ENCODE data around the gene SMTN.

Gene SMTN

GRCh38 chr22:31085493-31085824 lies 4.3 kb downstream of the SMTN start:
- Histone ChIP-seq H3K9me2 (ENCODE audit: low read depth, low read length) (no peaks in the 10 kb centered on the region), H3K79me2 (ENCODE audit: insufficient read depth, low read length) (no peaks in the 10 kb centered on the region), H3K4me2 (ENCODE audit: low read length) (peak overlapping the region; percentile 94), H3K9me3 (ENCODE audit: low read length) (no peaks in the 10 kb centered on the region), H3K4me1 (ENCODE audit: insufficient read depth, low read length, severe bottlenecking) (peaks cover 55% of the 10 kb centered on the region), H3F3A (ENCODE audit: insufficient read depth, low read length) (no peaks in the 10 kb centered on the region), H3K27me3 (ENCODE audit: insufficient read depth, low read length) (no peaks in the 10 kb centered on the region), H3K36me3 (ENCODE audit: insufficient read depth, low read length) (no peaks in the 10 kb centered on the region), H3K27ac (ENCODE audit: low read depth, low read length, poor library complexity, severe bottlenecking) (no peak overlapping the region), H4K20me1 (ENCODE audit: insufficient read depth, low read length) (no peaks in the 10 kb centered on the region), H3K9ac (ENCODE audit: low read length) (peak overlapping the region; percentile 96; the same call in 1 of the 2 replicates), H3K4me3 (ENCODE audit: low read depth, low read length, poor library complexity, severe bottlenecking) (peak overlapping the region; percentile 92), H2AFZ (ENCODE audit: low read length) (no peak overlapping the region)
- TF ChIP-seq EZH2 (IDR thresholded peaks at IDR 0.05; ENCODE audit: borderline replicate concordance, low read length) = no peak
- no peak for TF ChIP-seq CTCF (IDR thresholded peaks at IDR 0.05; ENCODE audit: low read length)

GRCh38 chr22:31085928-31086327 lies 4.8 kb downstream of the SMTN start:
- H3K4me3 ChIP-seq (ENCODE audit: low read depth, low read length, poor library complexity, severe bottlenecking) = no peak overlapping the region
- H3K79me2 ChIP-seq (ENCODE audit: insufficient read depth, low read length) = no peaks in the 10 kb centered on the region
- no peak overlapping the region; the same call in 1 of the 2 replicates for H3K9ac ChIP-seq (ENCODE audit: low read length)
- H4K20me1 ChIP-seq (ENCODE audit: insufficient read depth, low read length) = no peaks in the 10 kb centered on the region
- no peaks in the 10 kb centered on the region for H3F3A ChIP-seq (ENCODE audit: insufficient read depth, low read length)
- TF ChIP-seq EZH2 (IDR thresholded peaks at IDR 0.05; ENCODE audit: borderline replicate concordance, low read length) (no peak), CTCF (IDR thresholded peaks at IDR 0.05; ENCODE audit: low read length) (no peak)
- no peak overlapping the region for H3K27ac ChIP-seq (ENCODE audit: low read depth, low read length, poor library complexity, severe bottlenecking)
- H3K36me3 ChIP-seq (ENCODE audit: insufficient read depth, low read length) = no peaks in the 10 kb centered on the region
- no peaks in the 10 kb centered on the region for H3K9me3 ChIP-seq (ENCODE audit: low read length)
- H3K4me1 ChIP-seq (ENCODE audit: insufficient read depth, low read length, severe bottlenecking) = peaks cover 53% of the 10 kb centered on the region
- peak overlapping the region; percentile 94; the same call in 1 of the 2 replicates for H3K4me2 ChIP-seq (ENCODE audit: low read length)
- H3K9me2 ChIP-seq (ENCODE audit: low read depth, low read length) = no peaks in the 10 kb centered on the region
- H3K27me3 ChIP-seq (ENCODE audit: insufficient read depth, low read length) = no peaks in the 10 kb centered on the region
- no peak overlapping the region for H2AFZ ChIP-seq (ENCODE audit: low read length)

GRCh38 chr22:31086703-31087330 lies 5.7 kb downstream of the SMTN start:
- H3F3A ChIP-seq (ENCODE audit: insufficient read depth, low read length) = no peaks in the 10 kb centered on the region
- H3K79me2 ChIP-seq (ENCODE audit: insufficient read depth, low read length) = no peaks in the 10 kb centered on the region
- no peak overlapping the region for H3K27ac ChIP-seq (ENCODE audit: low read depth, low read length, poor library complexity, severe bottlenecking)
- H3K4me2 ChIP-seq (ENCODE audit: low read length) = no peak overlapping the region
- H2AFZ ChIP-seq (ENCODE audit: low read length) = no peak overlapping the region
- H3K9me2 ChIP-seq (ENCODE audit: low read depth, low read length) = no peaks in the 10 kb centered on the region
- no peak overlapping the region for H3K4me3 ChIP-seq (ENCODE audit: low read depth, low read length, poor library complexity, severe bottlenecking)
- H3K36me3 ChIP-seq (ENCODE audit: insufficient read depth, low read length) = no peaks in the 10 kb centered on the region
- H3K9me3 ChIP-seq (ENCODE audit: low read length) = no peaks in the 10 kb centered on the region
- H3K4me1 ChIP-seq (ENCODE audit: insufficient read depth, low read length, severe bottlenecking) = peaks cover 47% of the 10 kb centered on the region
- no peaks in the 10 kb centered on the region for H4K20me1 ChIP-seq (ENCODE audit: insufficient read depth, low read length)
- TF ChIP-seq EZH2 (IDR thresholded peaks at IDR 0.05; ENCODE audit: borderline replicate concordance, low read length) (no peak), CTCF (IDR thresholded peaks at IDR 0.05; ENCODE audit: low read length) (no peak)
- H3K27me3 ChIP-seq (ENCODE audit: insufficient read depth, low read length) = no peaks in the 10 kb centered on the region
- no peak overlapping the region for H3K9ac ChIP-seq (ENCODE audit: low read length)
